Colon (tissue), 2 donors: ENCODE results near the gene CD70.
"Not testable (repeated sequence)": the region's sequence is repeated elsewhere in the genome, so short reads cannot be mapped to it uniquely, and the experiment has no call there.

Source experiments
- FAIRE-seq: peaks from 2 replicates; lab custom pipeline; 2012; peaks lifted over from hg19 to GRCh38; lab: Jason Lieb, UNC
- donor health status: control.
- donor health status: control.

The CD70 gene

DNA sequence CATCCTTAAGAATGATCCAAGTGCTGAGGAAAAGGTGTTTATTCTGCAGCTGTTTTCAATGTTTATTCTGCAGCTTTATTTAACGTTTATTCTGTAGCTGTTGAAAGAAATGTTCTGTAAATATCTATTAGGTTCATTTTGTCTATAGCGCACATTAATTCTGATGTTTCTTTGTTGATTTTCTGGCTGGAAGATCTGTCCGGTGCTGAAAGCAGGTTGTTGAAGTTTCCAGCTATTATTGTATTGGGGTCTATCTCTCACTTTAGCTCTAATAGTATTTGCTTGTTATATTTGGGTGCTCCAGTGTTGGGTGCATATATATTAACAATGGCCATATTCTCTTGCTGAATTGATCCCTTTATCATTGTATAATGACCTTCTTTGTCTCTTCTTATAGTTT, 20.2 kb downstream of the CD70 start:
- FAIRE-seq = no peak

DNA sequence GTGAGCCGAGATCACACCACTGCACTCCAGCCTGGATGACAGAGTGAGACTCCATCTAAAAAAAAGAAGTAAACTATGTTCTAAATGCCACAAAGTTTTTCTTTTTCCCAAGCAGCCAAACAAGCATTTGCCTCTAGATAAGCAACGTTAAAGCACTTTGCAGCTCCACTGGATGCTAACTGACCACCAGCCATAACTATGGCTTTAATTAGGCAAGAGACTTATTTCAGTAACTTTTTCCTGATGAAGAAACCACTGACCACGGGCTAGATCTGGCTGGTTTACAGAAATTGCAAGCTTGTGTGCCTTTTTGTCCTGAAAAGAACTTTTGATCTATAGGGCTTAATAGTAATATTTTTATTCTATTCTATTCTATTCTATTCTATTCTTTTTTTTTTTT, 22.1 kb downstream of the CD70 start:
- FAIRE-seq = no peak

DNA sequence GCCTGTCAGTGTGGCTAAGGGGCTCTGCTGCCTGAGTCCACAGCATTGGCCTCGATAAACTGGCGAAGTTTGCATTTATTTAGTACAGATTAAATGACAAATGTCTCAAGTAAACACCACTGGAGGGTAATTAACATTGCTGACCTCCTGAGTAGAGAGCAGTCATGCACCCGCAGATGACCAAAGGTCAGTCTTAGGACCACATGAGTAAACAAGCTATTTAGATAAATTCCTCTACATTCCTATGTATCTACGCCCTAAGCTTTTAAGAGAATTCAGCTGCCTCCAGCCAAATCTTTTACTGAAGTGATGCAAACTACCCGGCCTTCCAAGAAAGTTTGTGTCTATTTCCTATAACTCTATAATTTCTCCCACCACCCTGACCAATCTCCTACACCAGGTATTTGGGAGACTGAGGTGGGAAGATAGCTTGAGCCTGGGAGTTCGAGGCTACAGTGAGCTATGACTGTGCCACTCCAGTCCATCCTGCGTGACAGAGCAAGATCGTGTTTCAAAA, 22.9 kb downstream of the CD70 start:
- FAIRE-seq = no peak

DNA sequence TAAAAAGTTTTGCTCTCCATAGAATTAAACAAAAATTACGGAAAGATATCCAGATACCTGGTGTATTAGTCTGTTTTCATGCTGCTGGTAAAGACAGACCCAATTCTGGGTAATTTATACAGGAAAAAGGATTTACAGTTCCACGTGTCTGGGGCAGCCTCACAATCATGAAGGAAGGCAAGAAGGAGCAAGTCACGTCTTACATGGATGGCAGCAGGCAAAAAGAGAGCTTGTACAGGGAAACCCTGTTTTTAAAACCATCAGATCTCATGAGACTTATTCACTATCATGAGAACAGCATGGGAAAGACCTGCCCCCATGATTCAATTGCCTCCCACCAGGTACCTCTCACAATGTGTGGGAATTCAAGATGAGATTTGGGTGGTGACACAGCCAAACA, 24.2 kb downstream of the CD70 start:
- FAIRE-seq = not testable (repeated sequence)

DNA sequence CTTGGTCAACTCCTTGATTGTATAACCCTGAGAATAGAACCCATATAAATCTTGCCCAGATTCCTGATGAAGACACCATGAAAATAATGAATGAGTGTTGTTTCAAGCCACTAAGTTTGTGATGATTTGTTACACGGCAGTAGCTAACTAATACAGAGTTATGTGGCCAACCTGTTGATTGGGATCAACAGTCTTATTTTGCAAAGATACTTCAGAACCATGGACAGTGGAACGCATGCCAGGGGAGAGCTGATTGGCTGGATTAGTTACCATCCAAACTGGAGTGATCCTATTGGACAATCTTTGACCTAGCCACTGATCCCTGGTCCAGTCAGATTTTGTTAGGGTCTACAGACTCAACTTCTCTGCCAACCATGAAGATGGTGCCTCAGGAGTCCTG, 26.6 kb downstream of the CD70 start:
- no peak for FAIRE-seq

DNA sequence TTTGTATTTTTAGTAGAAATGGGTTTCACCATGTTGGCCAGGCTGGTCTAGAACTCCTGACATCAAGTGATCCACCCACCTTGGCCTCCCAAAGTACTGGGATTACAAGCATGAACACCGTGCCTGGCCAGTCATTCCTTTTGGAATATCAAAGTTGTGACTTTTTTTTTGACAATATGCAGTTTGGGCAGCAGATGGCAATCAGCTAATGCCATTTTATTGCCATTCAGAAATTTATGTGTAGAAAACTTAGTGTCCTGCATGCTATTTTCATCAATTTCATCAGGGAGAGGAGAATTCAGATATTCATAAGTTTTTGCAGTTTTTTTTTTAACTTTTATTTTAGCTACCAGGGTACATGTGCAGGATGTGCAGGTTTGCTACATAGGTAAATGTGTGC, 28.5 kb downstream of the CD70 start:
- not testable (repeated sequence) for FAIRE-seq

DNA sequence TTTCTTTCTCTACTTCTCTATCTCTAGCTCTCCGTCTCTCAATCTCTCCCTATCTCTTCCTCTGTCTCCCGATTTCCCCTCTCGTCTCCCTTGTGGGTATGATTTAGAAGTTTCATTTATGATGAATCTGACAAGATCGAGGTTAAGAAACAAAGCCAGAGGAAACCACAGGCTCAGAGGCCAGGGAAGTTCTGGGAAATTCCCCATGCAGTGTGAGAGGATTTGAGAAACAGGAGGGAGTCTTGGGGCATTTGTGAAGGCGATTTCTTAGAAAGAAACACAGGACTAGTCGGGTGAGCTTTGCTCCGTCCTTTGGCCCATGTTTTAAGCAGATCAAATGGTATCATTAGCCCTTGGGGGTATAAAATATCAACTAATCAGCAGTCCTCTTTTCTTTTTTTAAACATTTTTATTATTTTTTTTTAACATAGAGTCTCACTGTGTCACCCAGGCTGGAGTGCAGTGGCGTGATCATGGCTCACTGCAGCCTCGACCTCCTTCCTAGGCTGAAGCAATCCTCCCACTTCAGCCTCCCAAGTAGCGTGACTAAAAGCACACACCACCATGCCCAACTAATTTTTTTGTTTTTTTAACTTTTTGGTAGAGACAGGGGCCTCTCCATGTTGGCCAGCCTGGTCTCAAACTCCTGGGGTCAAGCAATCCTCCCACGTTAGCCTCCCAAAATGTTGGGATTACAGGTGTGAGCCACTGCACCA, 34.3 kb downstream of the CD70 start:
- FAIRE-seq = no peak

DNA sequence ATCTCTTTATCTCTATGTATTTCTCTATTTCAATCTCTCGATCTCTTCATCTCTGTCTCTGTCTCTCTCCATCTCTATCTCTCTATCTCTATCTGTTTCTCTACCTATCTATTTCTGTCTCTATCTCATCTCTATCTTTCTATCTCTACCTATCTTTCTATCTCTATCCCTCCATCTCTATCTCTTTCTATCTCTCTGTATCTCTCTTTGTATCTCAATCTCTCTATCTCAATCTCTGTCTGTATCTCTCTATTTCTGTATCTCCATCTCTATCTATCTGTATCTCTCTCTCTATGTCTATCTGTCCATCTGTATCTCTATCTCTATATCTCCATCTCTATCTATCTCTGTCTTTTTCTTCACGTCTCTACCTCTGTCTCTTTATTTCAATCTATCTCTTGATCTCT, 34.9 kb downstream of the CD70 start:
- FAIRE-seq = no peak

DNA sequence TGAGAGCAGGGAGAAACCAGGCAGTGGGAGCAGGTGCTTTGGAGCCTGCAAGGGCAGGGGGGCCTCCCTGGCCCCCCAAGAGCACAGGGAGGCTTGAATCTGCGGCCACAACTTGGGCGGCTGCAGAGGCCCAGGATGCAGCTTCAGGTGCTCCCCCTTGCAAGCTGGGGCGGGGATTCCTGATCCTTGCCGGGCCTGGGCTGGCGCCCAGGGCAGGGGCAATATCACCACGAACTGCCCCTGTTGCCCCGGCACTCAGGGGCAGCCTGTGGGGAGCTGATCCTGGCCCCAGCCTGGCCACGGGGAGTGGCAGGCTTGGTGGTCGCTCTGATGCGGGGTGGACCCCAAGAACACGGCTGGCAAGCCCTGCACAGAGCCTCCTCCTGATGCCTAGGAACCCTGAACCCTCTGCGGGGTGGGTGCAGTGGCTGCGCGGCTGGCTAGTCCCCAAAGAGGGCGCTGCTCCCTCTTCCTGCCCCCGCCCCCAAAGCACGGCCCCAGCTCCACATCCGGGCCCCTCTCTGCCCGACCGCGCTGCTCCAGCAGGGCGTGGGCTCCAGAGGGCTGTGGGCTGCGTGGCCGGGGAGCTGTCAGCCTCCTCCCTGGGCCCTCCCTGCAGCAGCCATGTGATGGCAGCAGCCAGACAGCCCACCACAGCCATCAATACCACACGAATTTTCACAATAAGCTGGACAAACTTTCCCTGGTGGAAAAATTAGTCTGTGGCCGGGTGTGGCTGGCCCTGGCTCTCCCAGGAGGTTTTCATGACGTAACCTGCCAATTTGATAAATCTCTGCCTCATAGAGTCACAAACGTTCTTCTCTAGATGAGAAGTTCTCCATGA, 39.1 kb downstream of the CD70 start:
- no peak for FAIRE-seq

DNA sequence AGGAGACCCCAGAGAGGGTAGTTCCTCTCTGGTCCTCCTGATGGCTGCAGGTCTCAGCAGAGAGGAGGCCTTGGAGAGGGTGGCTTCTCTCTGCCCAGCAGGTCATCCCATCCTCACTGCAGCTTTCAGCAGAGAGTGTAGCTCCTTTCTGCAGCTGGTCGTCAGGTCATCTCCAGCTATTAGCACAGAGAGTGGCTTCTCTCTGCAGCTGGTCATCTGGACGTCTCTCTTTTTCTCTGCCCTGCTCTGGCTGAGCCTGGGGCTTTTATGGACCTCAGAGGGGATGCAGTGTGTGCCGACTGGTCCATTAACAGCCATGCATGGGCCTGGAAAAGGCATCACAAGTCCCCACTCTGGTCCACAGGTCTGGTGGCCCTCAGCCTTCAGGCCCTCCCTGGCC, 39.9 kb downstream of the CD70 start:
- FAIRE-seq = no peak

DNA sequence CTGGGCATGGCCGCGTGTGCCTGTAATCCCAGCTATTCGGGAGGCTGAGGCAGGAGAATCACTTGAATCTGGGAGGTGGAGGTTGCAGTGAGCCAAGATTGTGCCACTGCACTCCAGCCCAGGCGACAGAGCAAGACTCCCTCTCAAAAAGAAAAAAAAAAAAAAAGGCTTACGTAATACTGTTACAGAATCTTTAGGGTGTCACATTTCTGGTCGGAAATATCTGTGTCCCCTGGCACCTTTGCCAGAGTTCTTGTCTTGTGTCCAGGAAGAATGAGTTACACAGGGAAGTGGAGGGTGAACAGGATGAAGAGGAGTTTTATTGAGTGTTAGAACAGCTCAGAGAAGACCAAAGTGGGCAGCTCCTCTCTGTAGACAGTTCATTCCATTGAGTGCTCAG, 40.3 kb downstream of the CD70 start:
- not testable (repeated sequence) for FAIRE-seq

DNA sequence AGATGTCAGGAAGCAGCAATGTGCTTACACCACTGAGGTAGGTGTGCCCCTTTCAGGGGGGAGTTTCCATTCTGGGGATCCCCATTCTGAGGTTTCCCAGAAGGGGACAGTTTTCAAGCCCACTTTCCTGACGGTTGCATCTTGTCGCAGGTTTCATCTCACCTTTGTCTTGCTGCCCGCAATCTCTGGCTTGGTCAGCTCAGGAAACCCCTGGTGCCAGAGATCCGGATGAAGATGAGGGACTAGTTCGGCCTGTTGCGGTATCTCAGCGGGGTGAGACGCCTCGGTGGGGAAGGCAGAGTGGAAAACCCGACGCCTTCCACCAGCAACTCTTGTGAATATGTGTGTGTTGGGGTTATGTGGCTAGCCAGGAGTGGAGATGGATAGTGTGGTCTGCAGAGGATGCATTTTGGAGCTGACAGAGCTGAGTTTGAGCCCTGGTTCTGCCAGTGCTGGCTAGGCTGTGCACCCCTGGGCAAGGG, 47.0 kb downstream of the CD70 start:
- FAIRE-seq = no peak

DNA sequence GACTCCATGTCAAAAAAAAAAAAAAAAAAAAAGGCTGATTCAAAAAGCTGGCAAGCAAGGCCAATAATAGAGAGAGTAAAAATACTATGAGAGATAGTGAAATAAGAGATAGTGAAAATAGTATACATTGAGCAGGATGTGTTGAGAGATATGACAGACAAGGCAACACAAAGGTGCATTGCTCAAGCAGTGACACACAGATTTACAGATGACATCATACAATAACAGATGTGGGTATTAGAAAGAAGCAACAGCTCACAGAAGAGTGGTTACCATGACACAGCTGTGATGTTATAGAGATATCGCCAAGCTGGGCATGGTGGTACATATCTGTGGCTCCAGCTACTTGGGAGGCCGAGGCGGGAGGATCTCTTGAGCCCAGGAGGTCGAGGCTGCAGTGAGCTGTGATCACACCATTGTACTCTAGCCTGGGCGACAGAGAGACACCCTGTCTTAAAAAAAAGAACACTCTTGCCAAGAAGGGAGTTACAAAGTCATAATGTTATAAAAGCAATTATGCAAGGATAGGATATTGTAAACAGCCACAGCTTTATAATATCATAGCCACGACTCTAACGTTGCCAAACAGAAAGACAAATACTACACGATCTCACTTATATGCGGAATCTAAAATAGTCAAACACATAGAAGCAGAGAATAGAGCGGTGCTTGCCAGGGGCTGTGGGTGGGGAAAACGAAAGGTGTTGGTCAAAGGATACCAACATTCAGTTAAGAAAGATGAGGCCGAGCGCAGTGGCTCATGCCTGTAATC, 49.8 kb downstream of the CD70 start:
- no peak for FAIRE-seq

DNA sequence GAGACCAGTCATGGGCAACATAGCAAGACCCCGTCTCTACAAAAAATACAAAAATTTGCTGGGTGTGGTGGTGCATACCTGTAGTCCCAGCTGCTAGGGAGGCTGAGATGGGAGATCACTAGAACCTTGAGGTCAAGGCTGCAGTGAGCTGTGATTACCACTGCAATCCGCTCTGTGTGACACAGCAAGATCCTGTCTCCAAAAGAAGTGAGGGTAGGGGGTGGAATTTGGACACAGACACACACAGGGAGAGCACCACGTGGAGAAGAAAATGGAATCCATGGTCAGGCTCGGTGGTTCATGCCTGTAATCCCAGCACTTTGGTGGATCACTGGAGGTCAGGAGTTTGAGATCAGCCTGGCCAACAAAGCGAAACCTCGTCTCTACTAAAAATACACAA, 51.4 kb downstream of the CD70 start:
- FAIRE-seq = no peak
